A673 (cell line): Measurements from ENCODE around the gene MAP6. TPM values are rescaled to one million over a fixed set of nuclear protein-coding genes. Genes with fewer than 3 reads are reported as not detected.

Source experiments
- BruUV-seq: library from RNA; stranded (reverse); fragments of 400-500 nt; replicated peaks from 2 replicates; lab custom pipeline; 2021; lab: Mats Ljungman, UMichigan
- CTCF ChIA-PET: fragments of 300-600 bp; sonication (Branson Sonifier 250); formaldehyde crosslinking; loops from one replicate; lab custom pipeline; 2022; ENCODE audit warnings: antibody characterized with exemption; lab: Charles Lee
- POLR2A ChIA-PET: fragments of 300-600 bp; sonication (Branson Sonifier 250); formaldehyde crosslinking; loops from one replicate; lab custom pipeline; 2022; ENCODE audit warnings: antibody characterized with exemption; ENCODE audit not compliant: low non-redundant PET; lab: Charles Lee
- DNase-seq: peaks from one replicate; pipeline ENCODE4 v3.0.0-alpha.2; 2015; ENCODE audit warnings: low spot score
- H3K27ac ChIP-seq: fragments of 200-600 bp; sonication (generic); 2 replicates; pipeline ENCODE4 v1.5.1; 2016; ENCODE audit warnings: mixed run types, low read depth, mild to moderate bottlenecking, mixed read lengths, antibody characterized with exemption, low read length; ENCODE audit not compliant: poor library complexity, severe bottlenecking
- H3K27me3 ChIP-seq: fragments of 200-600 bp; sonication (generic); replicated peaks from 2 replicates; pipeline ENCODE4 v1.6.1; 2017; ENCODE audit warnings: mixed run types, low read depth, mild to moderate bottlenecking, mixed read lengths, antibody characterized with exemption, low read length; ENCODE audit not compliant: insufficient read depth, poor library complexity
- H3K36me3 ChIP-seq: fragments of 200-600 bp; sonication (generic); 2 replicates; pipeline ENCODE4 v1.6.1; 2016; ENCODE audit warnings: mixed run types, mild to moderate bottlenecking, mixed read lengths, antibody characterized with exemption, low read length; ENCODE audit not compliant: insufficient read depth, poor library complexity, severe bottlenecking
- H3K4me1 ChIP-seq: fragments of 200-600 bp; sonication (generic); 2 replicates; pipeline ENCODE4 v1.6.1; 2017; ENCODE audit warnings: mixed run types, mild to moderate bottlenecking, mixed read lengths, antibody characterized with exemption, low read length; ENCODE audit not compliant: insufficient read depth, poor library complexity, severe bottlenecking
- H3K4me3 ChIP-seq: fragments of 200-600 bp; sonication (generic); 2 replicates; pipeline ENCODE4 v1.5.1; 2016; ENCODE audit warnings: low read depth, mixed run types, mild to moderate bottlenecking, mixed read lengths, low read length; ENCODE audit not compliant: poor library complexity, severe bottlenecking
- H3K9me3 ChIP-seq: fragments of 200-600 bp; sonication (generic); 2 replicates; pipeline ENCODE4 v1.6.1; 2016; ENCODE audit warnings: mixed run types, low read depth, mild to moderate bottlenecking, mixed read lengths, antibody characterized with exemption, low read length; ENCODE audit not compliant: poor library complexity, severe bottlenecking
- CTCF ChIP-seq: fragments of 300-800, 200-600 bp; sonication (generic); conservative IDR thresholded peaks from 2 replicates; pipeline ENCODE4 v1.5.1; 2017; ENCODE audit warnings: low read depth, mild to moderate bottlenecking, antibody characterized with exemption, low read length, moderate library complexity, mixed read lengths
- EZH2 ChIP-seq: fragments of 200-600 bp; sonication (generic); IDR thresholded peaks from 2 replicates; pipeline ENCODE4 v1.6.1; 2017; ENCODE audit warnings: borderline replicate concordance, low read depth, mild to moderate bottlenecking, mixed read lengths, antibody characterized with exemption, low read length; ENCODE audit not compliant: poor library complexity, severe bottlenecking
- intact Hi-C: fragments of 100-400 bp; cut with micrococcal nuclease; formaldehyde crosslinking; loops from one replicate; pipeline ENCODE4 v1.10.0; 2022; ENCODE audit not compliant: unreplicated experiment
- total RNA-seq: library from RNA; stranded (reverse); gene quantifications from 2 replicates; pipeline ENCODE4 v1.2.3, GENCODE V29; 2021

Gene MAP6
- total RNA-seq, 1 experiment from 2014 or later: not detected

GRCh38 chr11:75635066-75635862, 33.6 kb downstream of the MAP6 start:
- H3K27me3 ChIP-seq: no peaks in the 10 kb centered on the region
- no peak overlapping the region for H3K4me3 ChIP-seq
- peaks cover 27% of the 10 kb centered on the region for H3K4me1 ChIP-seq
- no peak overlapping the region for H3K27ac ChIP-seq
- intact Hi-C loops: no loop called here
- ChIA-PET CTCF (no interaction called here), POLR2A (no interaction called here)
- BruUV-seq: no TSS peak
- peak; percentile 51 for DNase-seq
- no peaks in the 10 kb centered on the region for H3K9me3 ChIP-seq
- TF ChIP-seq EZH2 (no peak), CTCF (no peak)
- H3K36me3 ChIP-seq: no peaks in the 10 kb centered on the region

- intact Hi-C loops: no loop called here
- Histone ChIP-seq H3K36me3 (no peaks in the 10 kb centered on the region), H3K27ac (no peak overlapping the region), H3K9me3 (no peaks in the 10 kb centered on the region), H3K4me1 (peaks cover 19% of the 10 kb centered on the region), H3K4me3 (no peak overlapping the region), H3K27me3 (no peaks in the 10 kb centered on the region)
- TF ChIP-seq EZH2 (no peak), CTCF (no peak)
- ChIA-PET POLR2A (no interaction called here), CTCF (no interaction called here)
- no TSS peak for BruUV-seq
- no peak for DNase-seq
Measured at GRCh38 chr11:75633409-75634066, 35.3 kb downstream of the MAP6 start.

GRCh38 chr11:75632962-75633361, 35.9 kb downstream of the MAP6 start:
- Histone ChIP-seq H3K4me1 (peaks cover 19% of the 10 kb centered on the region), H3K27ac (no peak overlapping the region), H3K36me3 (no peaks in the 10 kb centered on the region), H3K9me3 (no peaks in the 10 kb centered on the region), H3K4me3 (no peak overlapping the region), H3K27me3 (no peaks in the 10 kb centered on the region)
- TF ChIP-seq CTCF (no peak), EZH2 (no peak)
- POLR2A ChIA-PET: no interaction called here
- DNase-seq: no peak
- intact Hi-C loops: no loop called here
- CTCF ChIA-PET: no interaction called here
- BruUV-seq: no TSS peak
